ENCODE data around the gene SPOCD1. TPM values are rescaled to one million over a fixed set of nuclear protein-coding genes. Genes with fewer than 3 reads are reported as not detected.

SPOCD1 gene
- total and polyA plus RNA-seq, 2 donors from 2014 or later = 0.22 to 0.98 TPM

DNA sequence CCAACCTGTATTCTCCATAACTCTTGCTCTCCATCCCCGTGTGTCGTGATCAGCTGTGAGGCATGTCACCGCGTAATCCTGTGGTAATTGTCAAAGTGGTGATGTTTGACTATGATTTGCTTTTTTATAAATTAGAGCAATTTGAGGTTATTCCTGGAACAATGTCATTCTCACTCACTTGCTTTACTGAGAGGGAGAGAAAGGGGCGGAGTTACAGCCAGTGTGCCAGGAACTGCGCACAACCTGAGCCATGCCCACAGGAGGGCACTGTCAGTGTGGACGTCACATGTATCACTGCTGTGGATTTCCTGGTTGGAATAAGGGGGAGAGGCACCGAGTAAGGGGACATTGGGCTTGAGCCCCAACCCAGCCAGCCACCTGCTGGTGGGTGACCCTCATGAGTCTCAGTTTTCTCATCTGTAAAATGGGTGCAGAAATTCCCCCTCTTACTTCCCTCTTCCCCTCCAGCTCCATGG, 58.6 kb downstream of the SPOCD1 start:
- intact Hi-C loops (cut with DNase I) = no loop called here
- TF ChIP-seq, protein P1, sequence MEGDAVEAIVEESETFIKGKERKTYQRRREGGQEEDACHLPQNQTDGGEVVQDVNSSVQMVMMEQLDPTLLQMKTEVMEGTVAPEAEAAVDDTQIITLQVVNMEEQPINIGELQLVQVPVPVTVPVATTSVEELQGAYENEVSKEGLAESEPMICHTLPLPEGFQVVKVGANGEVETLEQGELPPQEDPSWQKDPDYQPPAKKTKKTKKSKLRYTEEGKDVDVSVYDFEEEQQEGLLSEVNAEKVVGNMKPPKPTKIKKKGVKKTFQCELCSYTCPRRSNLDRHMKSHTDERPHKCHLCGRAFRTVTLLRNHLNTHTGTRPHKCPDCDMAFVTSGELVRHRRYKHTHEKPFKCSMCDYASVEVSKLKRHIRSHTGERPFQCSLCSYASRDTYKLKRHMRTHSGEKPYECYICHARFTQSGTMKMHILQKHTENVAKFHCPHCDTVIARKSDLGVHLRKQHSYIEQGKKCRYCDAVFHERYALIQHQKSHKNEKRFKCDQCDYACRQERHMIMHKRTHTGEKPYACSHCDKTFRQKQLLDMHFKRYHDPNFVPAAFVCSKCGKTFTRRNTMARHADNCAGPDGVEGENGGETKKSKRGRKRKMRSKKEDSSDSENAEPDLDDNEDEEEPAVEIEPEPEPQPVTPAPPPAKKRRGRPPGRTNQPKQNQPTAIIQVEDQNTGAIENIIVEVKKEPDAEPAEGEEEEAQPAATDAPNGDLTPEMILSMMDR (IDR thresholded peaks at IDR 0.05; ENCODE audit: borderline replicate concordance, extremely low read depth, insufficient read depth) = no peak
- no peaks in the 10 kb centered on the region for H3K9me3 ChIP-seq (ENCODE audit: control insufficient read depth in 2 of 3, insufficient read depth in 1 of 3, low read length in 3 of 3)
- DNase-seq (no peak), FAIRE-seq (no peak)
- H3K27me3 ChIP-seq (ENCODE audit: control insufficient read depth, insufficient read depth, low read length) = no peaks in the 10 kb centered on the region
- H3K4me1 ChIP-seq (ENCODE audit: control insufficient read depth in 2 of 3, insufficient read depth in 2 of 3, low read depth in 1 of 3, low read length in 3 of 3) = peaks cover 3 to 20% (median 4%) of the 10 kb centered on the region in 3 donors
- H3K27ac ChIP-seq (ENCODE audit: low read depth in 2 of 2, low read length in 2 of 2) = no peak overlapping the region
- no peak overlapping the region for H3K9ac ChIP-seq (ENCODE audit: low read length in 3 of 3)
- H3K4me3 ChIP-seq (ENCODE audit: low read length in 3 of 3) = no peak overlapping the region
- no peaks in the 10 kb centered on the region for H3K36me3 ChIP-seq (ENCODE audit: control insufficient read depth in 2 of 3, insufficient read depth in 3 of 3, low read length in 3 of 3)

GRCh38 chr1:31756578-31756977, 59.2 kb downstream of the SPOCD1 start:
- TF ChIP-seq, protein P1 (IDR thresholded peaks at IDR 0.05; ENCODE audit: borderline replicate concordance, extremely low read depth, insufficient read depth) = no peak
- Histone ChIP-seq H3K36me3 (ENCODE audit: control insufficient read depth in 2 of 3, insufficient read depth in 3 of 3, low read length in 3 of 3) (no peaks in the 10 kb centered on the region), H3K9me3 (ENCODE audit: control insufficient read depth in 2 of 3, insufficient read depth in 1 of 3, low read length in 3 of 3) (no peaks in the 10 kb centered on the region), H3K4me3 (ENCODE audit: low read length in 3 of 3) (no peak overlapping the region), H3K27ac (ENCODE audit: low read depth in 2 of 2, low read length in 2 of 2) (no peak overlapping the region), H3K4me1 (ENCODE audit: control insufficient read depth in 2 of 3, insufficient read depth in 2 of 3, low read depth in 1 of 3, low read length in 3 of 3) (peaks cover 3 to 20% (median 4%) of the 10 kb centered on the region in 3 donors), H3K27me3 (ENCODE audit: control insufficient read depth, insufficient read depth, low read length) (no peaks in the 10 kb centered on the region), H3K9ac (ENCODE audit: low read length in 3 of 3) (no peak overlapping the region)
- FAIRE-seq (no peak), DNase-seq (no peak)
- intact Hi-C loops (cut with DNase I) = no loop called here

DNA sequence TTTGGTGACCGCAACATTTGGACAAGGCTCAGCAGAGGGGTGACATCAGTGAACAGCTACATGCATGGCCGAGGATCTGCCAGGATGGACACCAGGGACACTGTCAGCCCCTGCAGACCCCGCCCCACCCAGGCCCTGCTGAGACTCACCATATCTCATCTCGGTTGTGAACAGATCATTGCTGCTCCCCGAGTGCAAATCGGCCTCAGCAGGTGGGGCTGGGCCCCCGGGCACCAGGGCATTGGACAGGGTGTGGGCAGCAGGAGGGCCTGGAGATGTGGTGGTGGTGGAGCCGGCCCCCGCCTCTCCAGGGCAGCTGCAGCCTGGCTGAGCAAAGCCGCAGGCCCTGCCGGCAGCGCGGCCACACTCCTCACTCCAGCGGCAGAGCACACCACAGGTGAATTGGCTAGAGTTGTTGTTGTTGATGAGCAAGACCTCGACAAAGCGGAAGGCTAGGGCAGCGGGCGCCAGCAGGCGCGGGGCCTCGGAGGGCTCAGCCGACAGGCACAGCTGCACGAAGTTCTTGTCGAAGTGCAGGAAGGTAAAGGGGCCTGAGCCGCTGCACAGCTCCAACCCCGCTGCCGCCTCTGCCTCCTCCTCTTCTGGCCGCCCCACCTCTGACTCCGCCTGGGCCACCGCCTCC, 59.9 kb downstream of the SPOCD1 start:
- H3K9me3 ChIP-seq (ENCODE audit: control insufficient read depth in 2 of 3, insufficient read depth in 1 of 3, low read length in 3 of 3) = no peaks in the 10 kb centered on the region
- H3K36me3 ChIP-seq (ENCODE audit: control insufficient read depth in 2 of 3, insufficient read depth in 3 of 3, low read length in 3 of 3) = no peaks in the 10 kb centered on the region
- FAIRE-seq (no peak), DNase-seq (no peak)
- H3K27ac ChIP-seq (ENCODE audit: low read depth in 2 of 2, low read length in 2 of 2) = no peak overlapping the region
- no peak overlapping the region for H3K4me3 ChIP-seq (ENCODE audit: low read length in 3 of 3)
- intact Hi-C loops (cut with DNase I) = no loop called here
- H3K9ac ChIP-seq (ENCODE audit: low read length in 3 of 3) = no peak overlapping the region
- no peaks in the 10 kb centered on the region for H3K27me3 ChIP-seq (ENCODE audit: control insufficient read depth, insufficient read depth, low read length)
- TF ChIP-seq, protein P1 (IDR thresholded peaks at IDR 0.05; ENCODE audit: borderline replicate concordance, extremely low read depth, insufficient read depth) = no peak
- H3K4me1 ChIP-seq (ENCODE audit: control insufficient read depth in 2 of 3, insufficient read depth in 2 of 3, low read depth in 1 of 3, low read length in 3 of 3) = peaks cover 3 to 18% (median 4%) of the 10 kb centered on the region in 3 donors

All from kidney (tissue), 14 donors.